GM18861 (cell line): ENCODE data around the gene RPS6KA4.
"Not testable (repeated sequence)": the region's sequence is repeated elsewhere in the genome, so short reads cannot be mapped to it uniquely, and the experiment has no call there.

ENCODE experiments used
- ATAC-seq: cut with Tn5 transposase; IDR thresholded peaks from one replicate; pipeline ENCODE4 v1.9.1; 2021; ENCODE audit not compliant: unreplicated experiment

RPS6KA4 gene

GRCh38 chr11:64415286-64415685, 56.3 kb downstream of the RPS6KA4 start:
- no peak for ATAC-seq

- no peak for ATAC-seq
Measured at GRCh38 chr11:64415996-64416728, 57.2 kb downstream of the RPS6KA4 start.

GRCh38 chr11:64418233-64418632, 59.3 kb downstream of the RPS6KA4 start:
- not testable (repeated sequence) for ATAC-seq

GRCh38 chr11:64419257-64419790, 60.4 kb downstream of the RPS6KA4 start:
- no peak for ATAC-seq

- no peak for ATAC-seq
Measured at GRCh38 chr11:64419818-64420485, 61.0 kb downstream of the RPS6KA4 start.
